Vagina (tissue), 2 donors: ENCODE results near the gene CHST11. TPM values are rescaled to one million over a fixed set of nuclear protein-coding genes. Genes with fewer than 3 reads are reported as not detected.

Experiments used
- DNase-seq, 2 donors: peaks; one replicate each; pipeline ENCODE4 v3.0.0-alpha.2; 2017; ENCODE audit errors: extremely low spot score in 2 of 2
- H3K27ac ChIP-seq: fragments of 200-600 bp; sonication (generic); one replicate; pipeline ENCODE4 v1.5.1; 2019
- H3K27me3 ChIP-seq: fragments of 200-600 bp; sonication (generic); one replicate; pipeline ENCODE4 v1.5.1; 2019
- H3K36me3 ChIP-seq, 2 donors: fragments of 200-600 bp; sonication (generic); one replicate each; pipeline ENCODE4 v1.5.1; 2017 to 2019
- H3K4me1 ChIP-seq: fragments of 200-600 bp; sonication (generic); one replicate; pipeline ENCODE4 v1.5.1; 2019
- H3K4me3 ChIP-seq, 2 donors: fragments of 200-600 bp; sonication (generic); 1 replicate in 1 of 2; 2 replicates in 1 of 2; pipeline ENCODE4 v1.5.1; 2016 to 2019
- H3K9me3 ChIP-seq: fragments of 200-600 bp; sonication (generic); one replicate; pipeline ENCODE4 v1.5.1; 2019
- CTCF ChIP-seq, 3 experiments: fragments of 450-650 bp in 2 of 3; fragments of 200-600 bp in 1 of 3; sonication (generic) in 1 of 3; IDR thresholded peaks; one replicate each; pipeline ENCODE4 v1.5.1; 2017 to 2019; ENCODE audit warnings: antibody characterized with exemption in 3 of 3, mild to moderate bottlenecking in 2 of 3, moderate library complexity in 2 of 3
- POLR2A ChIP-seq, 2 donors: fragments of 450-650 bp; IDR thresholded peaks; one replicate each; pipeline ENCODE4 v1.6.1; 2017; ENCODE audit warnings: antibody characterized with exemption in 2 of 2, mild to moderate bottlenecking in 2 of 2, moderate library complexity in 2 of 2
- POLR2AphosphoS5 ChIP-seq, 2 donors: sonication (generic); formaldehyde crosslinking; IDR thresholded peaks; one replicate each; pipeline ENCODE4 v1.9.0; 2017; ENCODE audit warnings: antibody characterized with exemption in 2 of 2, mild to moderate bottlenecking in 2 of 2, low read depth in 1 of 2; ENCODE audit not compliant: insufficient read depth in 1 of 2
- intact Hi-C: fragments of 100-400 bp; cut with DNase I; formaldehyde crosslinking; loops from one replicate; pipeline ENCODE4 v1.15.1; 2023
- total RNA-seq: library from RNA; depleted of rRNA; stranded (reverse); fragments of >200 nt; gene quantifications from one replicate; pipeline ENCODE4 v1.2.3, GENCODE V29; 2016

CHST11 gene
- total RNA-seq, 1 donor from 2014 or later, result 40.0 TPM

DNA sequence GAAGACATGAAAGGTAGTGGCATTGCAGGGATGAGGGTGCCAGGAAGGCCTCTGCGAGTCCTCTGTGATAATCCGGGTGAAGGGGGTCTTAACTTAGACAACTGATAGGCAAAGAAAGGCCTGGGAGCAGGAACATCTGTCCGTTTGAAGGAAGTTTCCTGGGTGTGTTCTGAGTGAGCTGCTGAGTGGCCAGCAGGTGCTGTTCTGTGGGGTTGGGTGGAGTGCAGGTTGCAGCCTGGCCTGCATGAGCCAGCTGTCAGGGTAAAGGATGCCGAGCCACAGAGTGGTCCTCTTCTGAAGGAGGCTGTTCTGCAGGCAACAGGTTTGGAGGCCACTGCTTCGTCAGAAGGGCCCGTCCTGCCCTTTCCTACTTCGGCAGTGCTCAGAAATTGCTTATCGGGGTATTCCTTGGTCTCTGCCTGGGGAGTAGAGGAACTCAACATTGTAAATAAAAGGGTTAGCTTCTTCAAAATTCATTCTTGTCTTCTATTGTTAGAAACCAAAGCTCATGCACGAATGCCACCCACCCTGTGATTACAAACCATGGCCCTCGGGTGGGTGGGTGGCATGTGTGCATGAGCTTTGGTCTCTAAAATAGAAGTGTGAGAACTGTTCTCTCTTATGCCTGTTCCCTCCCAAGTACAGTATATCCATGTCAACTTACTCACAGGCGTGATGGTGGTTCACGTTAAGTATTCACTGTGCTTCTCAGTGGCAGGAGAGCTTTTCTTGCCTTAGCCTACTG lies 118.9 kb downstream of the CHST11 start:
- H3K27me3 ChIP-seq, result no peaks in the 10 kb centered on the region
- no peak overlapping the region for H3K4me3 ChIP-seq
- H3K36me3 ChIP-seq, result no peaks in the 10 kb centered on the region
- H3K27ac ChIP-seq, result no peak overlapping the region
- TF ChIP-seq POLR2A (IDR thresholded peaks at IDR 0.05) (no peak), POLR2AphosphoS5 (IDR thresholded peaks at IDR 0.05; ENCODE audit: insufficient read depth in 1 of 2, low read depth in 1 of 2) (no peak), CTCF (IDR thresholded peaks at IDR 0.05) (no peak)
- DNase-seq, result no peak
- no peaks in the 10 kb centered on the region for H3K9me3 ChIP-seq
- no peaks in the 10 kb centered on the region for H3K4me1 ChIP-seq
- intact Hi-C loops, result no loop called here

DNA sequence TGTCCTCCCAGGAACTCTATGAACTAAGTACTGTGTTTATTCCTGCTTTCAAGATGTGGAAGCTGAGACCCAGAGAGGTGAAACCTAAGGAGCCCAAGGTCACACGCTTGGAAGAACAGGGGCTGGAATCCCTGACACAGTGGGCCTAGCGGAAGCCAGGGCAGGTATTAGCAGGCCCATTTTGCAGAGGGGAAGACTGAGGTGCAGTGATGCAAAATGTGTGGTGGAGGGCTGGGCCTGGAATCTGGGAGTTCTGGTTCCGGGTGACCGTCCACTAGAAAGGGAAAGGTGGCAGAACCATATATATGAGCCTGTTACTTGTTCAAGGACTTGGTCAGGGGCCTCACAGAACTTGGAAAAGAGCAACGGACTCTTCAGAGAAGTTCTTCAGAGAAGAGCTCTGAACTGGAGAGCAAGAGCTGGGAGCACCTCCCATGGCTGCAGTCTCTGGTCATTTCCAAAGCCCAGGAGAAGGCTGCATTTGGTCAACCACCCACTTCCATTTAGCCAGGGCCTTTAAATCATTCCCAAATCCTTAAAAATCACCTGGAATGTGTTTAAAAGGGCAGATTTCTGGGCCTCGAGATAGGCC lies 119.5 kb downstream of the CHST11 start:
- DNase-seq, result no peak
- Histone ChIP-seq H3K27me3 (no peaks in the 10 kb centered on the region), H3K9me3 (no peaks in the 10 kb centered on the region), H3K27ac (no peak overlapping the region), H3K4me1 (no peaks in the 10 kb centered on the region), H3K36me3 (no peaks in the 10 kb centered on the region), H3K4me3 (no peak overlapping the region)
- no peak for TF ChIP-seq POLR2AphosphoS5 (IDR thresholded peaks at IDR 0.05; ENCODE audit: insufficient read depth in 1 of 2, low read depth in 1 of 2)
- TF ChIP-seq CTCF (IDR thresholded peaks at IDR 0.05), result no peak
- no peak for TF ChIP-seq POLR2A (IDR thresholded peaks at IDR 0.05)
- intact Hi-C loops, result no loop called here

GRCh38 chr12:104576980-104577580 lies 120.3 kb downstream of the CHST11 start:
- Histone ChIP-seq H3K9me3 (no peaks in the 10 kb centered on the region), H3K36me3 (no peaks in the 10 kb centered on the region), H3K27me3 (no peaks in the 10 kb centered on the region), H3K4me1 (no peaks in the 10 kb centered on the region), H3K4me3 (no peak overlapping the region), H3K27ac (no peak overlapping the region)
- DNase-seq, result no peak
- no peak for TF ChIP-seq POLR2A (IDR thresholded peaks at IDR 0.05)
- TF ChIP-seq POLR2AphosphoS5 (IDR thresholded peaks at IDR 0.05; ENCODE audit: insufficient read depth in 1 of 2, low read depth in 1 of 2), result no peak
- no peak for TF ChIP-seq CTCF (IDR thresholded peaks at IDR 0.05)
- intact Hi-C loops, result no loop called here

- no peaks in the 10 kb centered on the region for H3K36me3 ChIP-seq
- intact Hi-C loops, result no loop called here
Measured at GRCh38 chr12:104577581-104577981, 120.8 kb downstream of the CHST11 start.

More at GRCh38 chr12:104577581-104577981, 120.8 kb downstream of the CHST11 start:
- no peak for DNase-seq
- no peak overlapping the region for H3K27ac ChIP-seq
- TF ChIP-seq POLR2AphosphoS5 (IDR thresholded peaks at IDR 0.05; ENCODE audit: insufficient read depth in 1 of 2, low read depth in 1 of 2) (no peak), POLR2A (IDR thresholded peaks at IDR 0.05) (no peak), CTCF (IDR thresholded peaks at IDR 0.05) (no peak)
- H3K27me3 ChIP-seq, result no peaks in the 10 kb centered on the region
- no peaks in the 10 kb centered on the region for H3K9me3 ChIP-seq
- no peaks in the 10 kb centered on the region for H3K4me1 ChIP-seq
- no peak overlapping the region for H3K4me3 ChIP-seq
